Kidney (tissue), 14 donors: ENCODE results near the gene FAM222A. TPM values are rescaled to one million over a fixed set of nuclear protein-coding genes. Genes with fewer than 3 reads are reported as not detected.

Source experiments
- DNase-seq, 5 donors: peaks; one replicate each; pipeline ENCODE4 v3.0.0-alpha.2; 2013 to 2020
- FAIRE-seq: peaks from 2 replicates; lab custom pipeline; 2012; peaks lifted over from hg19 to GRCh38; lab: Jason Lieb, UNC
- H3K27ac ChIP-seq, 2 donors: one replicate each; pipeline ENCODE4 v1.7.0; 2013; ENCODE audit warnings: low read depth in 2 of 2, low read length in 2 of 2, inconsistent platforms in 1 of 2
- H3K27me3 ChIP-seq: one replicate; pipeline ENCODE4 v1.7.1; 2013; ENCODE audit warnings: low read length, inconsistent platforms; ENCODE audit not compliant: control insufficient read depth, insufficient read depth
- H3K36me3 ChIP-seq, 3 donors: one replicate each; pipeline versions ENCODE4 v1.7.0 to v1.7.1; 2013; ENCODE audit warnings: low read length in 3 of 3, control low read depth in 1 of 3, inconsistent platforms in 1 of 3; ENCODE audit not compliant: insufficient read depth in 3 of 3, control insufficient read depth in 2 of 3
- H3K4me1 ChIP-seq, 3 donors: one replicate each; pipeline versions ENCODE4 v1.7.0 to v1.7.1; 2013; ENCODE audit warnings: low read length in 3 of 3, inconsistent platforms in 1 of 3, low read depth in 1 of 3; ENCODE audit not compliant: control insufficient read depth in 2 of 3, insufficient read depth in 2 of 3
- H3K4me3 ChIP-seq, 3 donors: one replicate each; pipeline versions ENCODE4 v1.7.0 to v1.8.1; 2013; ENCODE audit warnings: low read length in 3 of 3, control low read depth in 1 of 3, inconsistent platforms in 1 of 3
- H3K9ac ChIP-seq, 3 donors: one replicate each; pipeline versions ENCODE4 v1.7.0 to v1.7.1; 2013; ENCODE audit warnings: low read length in 3 of 3, control low read depth in 1 of 3, inconsistent platforms in 1 of 3
- H3K9me3 ChIP-seq, 3 donors: one replicate each; pipeline versions ENCODE4 v1.7.0 to v1.7.1; 2013; ENCODE audit warnings: low read length in 3 of 3, control low read depth in 1 of 3, inconsistent platforms in 1 of 3; ENCODE audit not compliant: control insufficient read depth in 2 of 3, insufficient read depth in 1 of 3
- CTCF ChIP-seq: IDR thresholded peaks from 3 replicates; pipeline ENCODE4 v1.5.1; 2012; ENCODE audit warnings: mild to moderate bottlenecking, moderate library complexity, borderline replicate concordance; ENCODE audit not compliant: insufficient read depth; ENCODE audit errors: extremely low read depth
- intact Hi-C: fragments of 100-400 bp; cut with DNase I; formaldehyde crosslinking; loops from one replicate; pipeline ENCODE4 v1.11.1; 2022
- polyA plus RNA-seq: library from polyadenylated mRNA; stranded (reverse); fragments of 350-450 nt; fragmentation: Illumina TruSeq; extraction: RNeasy Lipid Tissue Mini Kit (QIAGEN cat#74804); gene quantifications from one replicate; pipeline ENCODE4 v1.2.3, GENCODE V29; 2014; ENCODE audit warnings: low read depth, low replicate concordance; ENCODE audit not compliant: insufficient read depth
- total RNA-seq: library from RNA; stranded (reverse); fragmentation: NEBNext Ultra II Directional; extraction: Animal tissue kit (Norgen Biotek cat#: 25700); gene quantifications from one replicate; pipeline ENCODE4 v1.2.1, GENCODE V29; 2021
- donor health status: control.
- donor health status: control.
- donor health status: control.
- donor health status: control.
- donor health status: control.
- donor health status: DM: yes; HTN: yes; CAD: no.
- donor health status: Normal renal cell carcinoma (clear cell type).

FAM222A gene
- total and polyA plus RNA-seq, 2 donors from 2014 or later: 3.7 to 12.5 TPM

- Histone ChIP-seq H3K4me1 (peaks cover 2 to 67% (median 46%) of the 10 kb centered on the region in 3 donors), H3K4me3 (no peak overlapping the region), H3K9me3 (no peaks in the 10 kb centered on the region), H3K27ac (peak overlapping the region; percentile 32 to 56), H3K27me3 (no peaks in the 10 kb centered on the region), H3K36me3 (no peaks in the 10 kb centered on the region), H3K9ac (peak overlapping the region in 1 of 3 donors; percentile 31)
- intact Hi-C loops: no loop called here
- DNase-seq: no peak
- TF ChIP-seq CTCF: no peak
- FAIRE-seq: no peak
Observed at GRCh38 chr12:109721276-109721675, 7.7 kb downstream of the FAM222A start.

GRCh38 chr12:109722022-109722720, 8.5 kb downstream of the FAM222A start:
- no peak for TF ChIP-seq CTCF
- no peaks in the 10 kb centered on the region for H3K36me3 ChIP-seq
- no peaks in the 10 kb centered on the region for H3K9me3 ChIP-seq
- DNase-seq: no peak
- FAIRE-seq: no peak
- peak overlapping the region; percentile 45 to 57 for H3K27ac ChIP-seq
- intact Hi-C loops: no loop called here
- peak overlapping the region in 1 of 3 donors; percentile 46 for H3K9ac ChIP-seq
- no peak overlapping the region for H3K4me3 ChIP-seq
- H3K27me3 ChIP-seq: no peaks in the 10 kb centered on the region
- H3K4me1 ChIP-seq: peaks cover 2 to 69% (median 46%) of the 10 kb centered on the region in 3 donors

GRCh38 chr12:109722721-109723094, 9.1 kb downstream of the FAM222A start:
- peak overlapping the region in 1 of 2 donors; percentile 57 for H3K27ac ChIP-seq
- FAIRE-seq (no peak), DNase-seq (no peak)
- TF ChIP-seq CTCF: no peak
- H3K36me3 ChIP-seq: no peaks in the 10 kb centered on the region
- H3K9ac ChIP-seq: no peak overlapping the region
- intact Hi-C loops: no loop called here
- no peak overlapping the region for H3K4me3 ChIP-seq
- H3K9me3 ChIP-seq: no peaks in the 10 kb centered on the region
- H3K27me3 ChIP-seq: no peaks in the 10 kb centered on the region
- H3K4me1 ChIP-seq: peaks cover 2 to 69% (median 46%) of the 10 kb centered on the region in 3 donors
